Neural cell (in vitro differentiated cells): ENCODE data around the gene IWS1.

Experiments
- EZH2 ChIP-seq: fragments of 200-600, 300-800 bp; shearing (Covaris generic), sonication (generic); IDR thresholded peaks from 2 replicates; pipeline ENCODE4 v1.6.1; 2014; ENCODE audit warnings: antibody characterized with exemption, low read length, borderline replicate concordance, mild to moderate bottlenecking; ENCODE audit not compliant: insufficient read depth, poor library complexity, severe bottlenecking
- TF ChIP-seq, protein P1 (sequence below): fragments of 450-650 bp; IDR thresholded peaks from 2 replicates; pipeline ENCODE4 v1.5.1; 2014; ENCODE audit warnings: antibody characterized with exemption, mild to moderate bottlenecking, moderate library complexity; ENCODE audit not compliant: poor library complexity, severe bottlenecking
- TF ChIP-seq, protein P2 (sequence below): IDR thresholded peaks from 2 replicates; pipeline ENCODE4 v1.6.1; 2012; ENCODE audit warnings: borderline replicate concordance

DNA sequence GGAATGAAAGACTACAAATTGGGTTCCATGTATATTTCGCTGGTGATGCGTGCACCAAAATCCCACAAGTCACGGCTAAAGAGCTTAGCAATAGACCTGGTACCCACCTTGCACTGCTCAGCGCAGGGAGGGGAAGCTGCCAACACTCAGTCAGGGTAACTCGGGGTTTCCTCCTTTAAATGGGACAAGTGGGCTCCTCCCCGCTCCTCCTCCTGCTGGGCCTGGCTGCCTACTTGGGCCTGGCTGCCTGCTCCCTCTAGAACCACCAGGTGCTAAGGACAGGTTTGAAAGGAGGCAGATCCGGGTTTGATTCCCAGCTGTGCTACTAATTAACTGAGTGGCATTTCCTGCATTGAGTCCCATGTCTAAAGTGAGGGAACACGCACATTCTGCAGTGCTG is 32.6 kb upstream of the IWS1 start:
- TF ChIP-seq, protein P1, sequence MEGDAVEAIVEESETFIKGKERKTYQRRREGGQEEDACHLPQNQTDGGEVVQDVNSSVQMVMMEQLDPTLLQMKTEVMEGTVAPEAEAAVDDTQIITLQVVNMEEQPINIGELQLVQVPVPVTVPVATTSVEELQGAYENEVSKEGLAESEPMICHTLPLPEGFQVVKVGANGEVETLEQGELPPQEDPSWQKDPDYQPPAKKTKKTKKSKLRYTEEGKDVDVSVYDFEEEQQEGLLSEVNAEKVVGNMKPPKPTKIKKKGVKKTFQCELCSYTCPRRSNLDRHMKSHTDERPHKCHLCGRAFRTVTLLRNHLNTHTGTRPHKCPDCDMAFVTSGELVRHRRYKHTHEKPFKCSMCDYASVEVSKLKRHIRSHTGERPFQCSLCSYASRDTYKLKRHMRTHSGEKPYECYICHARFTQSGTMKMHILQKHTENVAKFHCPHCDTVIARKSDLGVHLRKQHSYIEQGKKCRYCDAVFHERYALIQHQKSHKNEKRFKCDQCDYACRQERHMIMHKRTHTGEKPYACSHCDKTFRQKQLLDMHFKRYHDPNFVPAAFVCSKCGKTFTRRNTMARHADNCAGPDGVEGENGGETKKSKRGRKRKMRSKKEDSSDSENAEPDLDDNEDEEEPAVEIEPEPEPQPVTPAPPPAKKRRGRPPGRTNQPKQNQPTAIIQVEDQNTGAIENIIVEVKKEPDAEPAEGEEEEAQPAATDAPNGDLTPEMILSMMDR: no peak
- TF ChIP-seq EZH2: no peak
- TF ChIP-seq, protein P2, sequence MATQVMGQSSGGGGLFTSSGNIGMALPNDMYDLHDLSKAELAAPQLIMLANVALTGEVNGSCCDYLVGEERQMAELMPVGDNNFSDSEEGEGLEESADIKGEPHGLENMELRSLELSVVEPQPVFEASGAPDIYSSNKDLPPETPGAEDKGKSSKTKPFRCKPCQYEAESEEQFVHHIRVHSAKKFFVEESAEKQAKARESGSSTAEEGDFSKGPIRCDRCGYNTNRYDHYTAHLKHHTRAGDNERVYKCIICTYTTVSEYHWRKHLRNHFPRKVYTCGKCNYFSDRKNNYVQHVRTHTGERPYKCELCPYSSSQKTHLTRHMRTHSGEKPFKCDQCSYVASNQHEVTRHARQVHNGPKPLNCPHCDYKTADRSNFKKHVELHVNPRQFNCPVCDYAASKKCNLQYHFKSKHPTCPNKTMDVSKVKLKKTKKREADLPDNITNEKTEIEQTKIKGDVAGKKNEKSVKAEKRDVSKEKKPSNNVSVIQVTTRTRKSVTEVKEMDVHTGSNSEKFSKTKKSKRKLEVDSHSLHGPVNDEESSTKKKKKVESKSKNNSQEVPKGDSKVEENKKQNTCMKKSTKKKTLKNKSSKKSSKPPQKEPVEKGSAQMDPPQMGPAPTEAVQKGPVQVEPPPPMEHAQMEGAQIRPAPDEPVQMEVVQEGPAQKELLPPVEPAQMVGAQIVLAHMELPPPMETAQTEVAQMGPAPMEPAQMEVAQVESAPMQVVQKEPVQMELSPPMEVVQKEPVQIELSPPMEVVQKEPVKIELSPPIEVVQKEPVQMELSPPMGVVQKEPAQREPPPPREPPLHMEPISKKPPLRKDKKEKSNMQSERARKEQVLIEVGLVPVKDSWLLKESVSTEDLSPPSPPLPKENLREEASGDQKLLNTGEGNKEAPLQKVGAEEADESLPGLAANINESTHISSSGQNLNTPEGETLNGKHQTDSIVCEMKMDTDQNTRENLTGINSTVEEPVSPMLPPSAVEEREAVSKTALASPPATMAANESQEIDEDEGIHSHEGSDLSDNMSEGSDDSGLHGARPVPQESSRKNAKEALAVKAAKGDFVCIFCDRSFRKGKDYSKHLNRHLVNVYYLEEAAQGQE: no peak
